Activated CD8-positive, alpha-beta memory T cell treated with anti-CD3 and anti-CD28 coated beads, Interleukin-2, amount 50 U/mL, for 24 hours (primary cell): Measurements from ENCODE around the gene DNLZ.
A peak's percentile ranks its signal among the peaks of the same experiment; 100 is the strongest.
"Not testable (repeated sequence)": the region's sequence is repeated elsewhere in the genome, so short reads cannot be mapped to it uniquely, and the experiment has no call there.

Experiments used
- DNase-seq: peaks from one replicate; pipeline ENCODE4 v3.0.0-alpha.2; 2020; ENCODE audit errors: extremely low read depth

DNLZ gene

GRCh38 chr9:136363106-136363948 is at the start of gene DNLZ:
Gene DNLZ, minus strand, starts transcription at chr9:136363744. Its CDS starts 30 bp downstream, at chr9:136363714.
- peak; percentile 85 for DNase-seq

GRCh38 chr9:136412962-136413361 is 49.4 kb upstream of the DNLZ start:
- DNase-seq, result no peak

- no peak for DNase-seq
Measured at GRCh38 chr9:136411378-136411777, 47.8 kb upstream of the DNLZ start.

GRCh38 chr9:136410500-136411287 is 47.1 kb upstream of the DNLZ start, which contains the start of the genes ENTR1 and PMPCA:
Gene ENTR1, minus strand, starts transcription at chr9:136410614. Its CDS starts 217 bp downstream, at chr9:136410397.
Gene PMPCA, plus strand, starts transcription at chr9:136410658. Its CDS starts 11 bp downstream, at chr9:136410669.
- peak; percentile 91 for DNase-seq

GRCh38 chr9:136409557-136410455 is 46.3 kb upstream of the DNLZ start:
- no peak for DNase-seq

GRCh38 chr9:136407911-136408310 is 44.4 kb upstream of the DNLZ start:
- no peak for DNase-seq

- not testable (repeated sequence) for DNase-seq
Measured at GRCh38 chr9:136407061-136407460, 43.5 kb upstream of the DNLZ start.

- not testable (repeated sequence) for DNase-seq
Measured at GRCh38 chr9:136405904-136406303, 42.4 kb upstream of the DNLZ start.

GRCh38 chr9:136405481-136405880 is 41.9 kb upstream of the DNLZ start:
- DNase-seq, result no peak

- no peak for DNase-seq
Measured at GRCh38 chr9:136404801-136405136, 41.2 kb upstream of the DNLZ start.

GRCh38 chr9:136403915-136404800 is 40.6 kb upstream of the DNLZ start:
- no peak for DNase-seq

GRCh38 chr9:136403538-136403914 is 40.0 kb upstream of the DNLZ start:
- no peak for DNase-seq

GRCh38 chr9:136402067-136402466 is 38.5 kb upstream of the DNLZ start:
- no peak for DNase-seq

GRCh38 chr9:136401173-136401922 is 37.8 kb upstream of the DNLZ start:
- no peak for DNase-seq

GRCh38 chr9:136400038-136400834 is 36.7 kb upstream of the DNLZ start, which contains the start of gene SNAPC4:
Gene SNAPC4, minus strand, starts transcription at chr9:136400170. Its CDS starts 1,742 bp downstream, at chr9:136398428.
- DNase-seq, result no peak

- DNase-seq, result no peak
Measured at GRCh38 chr9:136399176-136400037, 35.9 kb upstream of the DNLZ start.

- no peak for DNase-seq
Measured at GRCh38 chr9:136398286-136398685, 34.7 kb upstream of the DNLZ start.

GRCh38 chr9:136397643-136398042 is 34.1 kb upstream of the DNLZ start:
- DNase-seq, result no peak
